Lower leg skin (tissue), 4 donors: Measurements from ENCODE around the gene PGA5. TPM values are rescaled to one million over a fixed set of nuclear protein-coding genes. Genes with fewer than 3 reads are reported as not detected.

ENCODE experiments used
- DNase-seq, 2 donors: peaks; one replicate each; pipeline ENCODE4 v3.0.0-alpha.2; 2019; ENCODE audit warnings: low spot score in 2 of 2
- H3K4me3 ChIP-seq: fragments of 200-600 bp; sonication (generic); 2 replicates; pipeline ENCODE4 v1.5.1; 2017; ENCODE audit warnings: mild to moderate bottlenecking, low read depth; ENCODE audit not compliant: poor library complexity, severe bottlenecking
- CTCF ChIP-seq, 3 donors: fragments of 450-650 bp; IDR thresholded peaks; one replicate each; pipeline ENCODE4 v1.5.1; 2016; ENCODE audit warnings: antibody characterized with exemption in 3 of 3, mild to moderate bottlenecking in 3 of 3, moderate library complexity in 2 of 3
- POLR2A ChIP-seq, 2 donors: fragments of 450-650 bp; IDR thresholded peaks; one replicate each; pipeline ENCODE4 v1.6.1; 2016 to 2017; ENCODE audit warnings: antibody characterized with exemption in 2 of 2, mild to moderate bottlenecking in 1 of 2, moderate library complexity in 1 of 2
- WGBS, 2 donors: methylation state at CpG; one replicate each; pipeline ENCODE4 v1.1.5; 2018; 5-methylcytosine and 5-hydroxymethylcytosine counted together
- intact Hi-C: fragments of 100-400 bp; cut with DNase I; formaldehyde crosslinking; loops from one replicate; pipeline ENCODE4 v1.15.0; 2023; ENCODE audit warnings: low total_unique reads
- total RNA-seq, 4 donors: library from RNA; depleted of rRNA; stranded (reverse); fragments of >200 nt; gene quantifications; one replicate each; pipeline ENCODE4 v1.1.0, GENCODE V29; 2016

The PGA5 gene
- total RNA-seq, 4 donors from 2014 or later, result not detected

GRCh38 chr11:61283613-61284012 lies 42.6 kb downstream of the PGA5 start:
- intact Hi-C loops, result no loop called here
- 94 to 95% methylated on average over 4 of the region's 4 CpGs for WGBS, 2 donors
- H3K4me3 ChIP-seq, result no peak overlapping the region
- no peak for DNase-seq
- TF ChIP-seq POLR2A (IDR thresholded peaks at IDR 0.05) (no peak), CTCF (IDR thresholded peaks at IDR 0.05) (no peak)

DNA sequence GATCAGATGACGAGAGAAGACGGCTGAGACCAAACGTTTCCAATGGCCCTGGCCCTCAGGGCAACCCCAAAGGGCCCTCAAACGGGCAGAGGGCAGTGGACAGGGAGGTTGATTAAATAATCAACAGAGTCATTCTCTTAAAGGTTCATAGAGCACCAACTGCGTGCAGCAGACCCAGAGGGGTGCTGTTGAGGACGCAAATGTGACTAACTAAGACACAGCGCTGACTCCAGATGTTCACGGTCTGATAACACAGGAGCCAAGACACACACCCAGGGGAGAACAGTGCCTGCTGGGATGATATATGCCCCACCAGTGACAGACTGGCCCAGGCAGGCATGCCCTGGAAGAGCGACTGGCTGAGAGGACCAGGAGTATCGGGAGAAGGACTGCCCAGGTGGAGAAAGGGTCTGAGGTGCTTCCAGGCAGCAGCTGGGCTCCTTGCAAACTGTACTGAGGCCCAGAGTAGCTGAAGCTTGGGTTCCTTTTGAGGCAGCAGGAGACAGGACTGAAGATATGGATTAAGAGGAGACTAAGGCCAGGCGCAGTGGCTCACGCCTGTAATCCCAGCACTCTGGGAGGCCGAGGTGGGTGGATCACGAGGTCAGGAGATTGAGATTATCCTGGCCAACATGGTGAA lies 46.5 kb downstream of the PGA5 start:
- WGBS, 2 donors, result 60 to 67% methylated on average over 14 of the region's 14 CpGs
- no peak overlapping the region for H3K4me3 ChIP-seq
- no peak for TF ChIP-seq CTCF (IDR thresholded peaks at IDR 0.05)
- no peak for TF ChIP-seq POLR2A (IDR thresholded peaks at IDR 0.05)
- DNase-seq, result no peak
- intact Hi-C loops, result no loop called here

DNA sequence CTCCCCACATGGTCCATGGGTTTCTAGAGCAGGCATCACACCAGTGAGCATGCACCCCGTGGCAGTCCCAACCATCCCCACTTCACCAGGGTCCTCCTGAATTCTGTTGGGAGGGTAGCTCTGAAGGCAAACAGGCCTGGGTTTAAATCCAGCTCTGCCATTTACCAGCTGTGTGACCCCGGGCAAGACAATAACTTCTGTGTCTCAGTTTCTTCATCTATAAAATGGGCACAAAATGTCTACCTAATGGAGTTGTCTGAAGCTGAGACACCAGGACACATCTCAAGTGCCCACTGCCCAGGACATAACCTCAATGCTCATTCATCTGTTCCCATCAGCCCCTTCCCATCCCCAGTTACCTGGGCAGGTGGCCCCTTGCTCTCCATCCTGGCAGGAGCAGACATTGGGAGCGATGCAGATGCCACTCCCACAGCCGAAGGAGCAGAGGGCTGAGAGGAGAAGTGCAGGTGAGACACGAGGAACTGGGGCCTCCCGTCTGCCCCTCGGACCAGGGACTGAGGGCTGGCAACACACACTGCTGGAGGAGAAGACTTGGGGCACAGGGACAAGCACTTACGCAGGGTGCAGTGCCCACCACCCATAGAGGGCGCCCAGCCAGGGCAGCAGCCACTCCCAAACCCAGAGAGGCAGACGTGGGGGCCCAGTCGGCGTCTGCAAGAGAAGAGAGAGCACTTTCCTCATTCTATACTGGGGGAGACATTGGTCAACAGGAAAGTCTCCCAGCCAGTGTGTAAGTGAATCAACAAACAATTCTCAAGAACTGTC lies 50.1 kb downstream of the PGA5 start:
- WGBS, 2 donors, result 89 to 92% methylated on average over 12 of the region's 12 CpGs
- intact Hi-C loops, result no loop called here
- no peak for DNase-seq
- TF ChIP-seq CTCF (IDR thresholded peaks at IDR 0.05) (no peak), POLR2A (IDR thresholded peaks at IDR 0.05) (no peak)
- H3K4me3 ChIP-seq, result no peak overlapping the region

- intact Hi-C loops, result no loop called here
- WGBS, 2 donors, result 94 to 95% methylated on average over 2 of the region's 2 CpGs
- no peak for DNase-seq
- H3K4me3 ChIP-seq, result no peak overlapping the region
- TF ChIP-seq POLR2A (IDR thresholded peaks at IDR 0.05) (no peak), CTCF (IDR thresholded peaks at IDR 0.05) (no peak)
These were observed 51.4 kb downstream of the PGA5 start for GRCh38 chr11:61292356-61292755.

DNA sequence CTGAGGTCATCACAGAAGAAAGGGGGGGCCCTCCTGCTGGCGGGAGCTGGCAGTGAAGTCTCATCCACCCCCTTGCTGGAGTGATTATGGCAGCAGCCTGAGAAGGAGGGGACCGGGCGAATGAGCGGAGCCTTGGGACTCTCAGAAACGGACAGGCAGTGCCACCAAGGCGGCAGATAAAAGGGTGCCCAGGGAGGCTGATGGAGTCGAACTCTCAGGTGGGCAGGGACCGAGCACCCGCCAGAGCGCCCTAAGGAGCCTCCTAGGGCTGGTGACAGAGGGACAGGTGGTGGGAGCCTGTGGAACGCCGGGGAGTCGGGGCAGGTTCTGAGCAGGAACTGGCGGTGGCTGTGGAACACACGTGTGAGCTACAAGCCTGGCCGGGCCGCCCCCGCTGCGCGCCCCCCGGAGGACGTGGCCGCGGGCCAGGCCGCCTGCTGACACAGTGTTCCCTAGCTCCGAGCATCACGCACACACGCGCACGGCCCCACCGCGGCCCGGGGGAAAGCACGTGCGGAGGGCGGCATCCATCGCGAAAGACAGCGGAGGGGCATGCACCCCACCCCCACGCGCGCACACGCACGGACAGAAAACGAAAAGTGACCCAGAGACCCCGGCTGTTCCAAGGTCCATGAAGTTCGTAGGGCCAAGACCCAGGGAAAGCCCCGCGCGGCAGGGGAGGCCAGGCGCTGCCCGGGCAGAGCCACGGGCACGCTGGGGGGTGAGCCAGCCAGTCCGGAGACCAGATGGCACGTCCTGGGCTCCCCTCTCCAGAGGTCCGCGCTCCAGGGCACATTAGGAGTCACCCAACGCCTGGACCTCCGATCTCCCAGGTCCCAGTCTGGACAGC lies 53.1 kb downstream of the PGA5 start:
- WGBS, 2 donors, result 0 to 1% methylated on average over 33 to 58 of the region's 60 CpGs
- intact Hi-C loops, result no loop called here
- TF ChIP-seq CTCF (IDR thresholded peaks at IDR 0.05) (no peak), POLR2A (IDR thresholded peaks at IDR 0.05) (no peak)
- H3K4me3 ChIP-seq, result peak overlapping the region; percentile 33
- peak in 1 of 2 donors; percentile 90 for DNase-seq
